IPS-20b (cell line): Measurements from ENCODE around the gene KCND1.

Source experiments
- H3K27ac ChIP-seq: one replicate; pipeline ENCODE4 v1.5.1; 2013; ENCODE audit warnings: low read length
- H3K27me3 ChIP-seq: 2 replicates; pipeline ENCODE4 v1.6.1; 2013; ENCODE audit warnings: mild to moderate bottlenecking, low read length, inconsistent platforms; ENCODE audit not compliant: insufficient read depth
- H3K36me3 ChIP-seq: 2 replicates; pipeline ENCODE4 v1.6.1; 2013; ENCODE audit warnings: low read depth, mild to moderate bottlenecking, inconsistent platforms, low read length, moderate library complexity; ENCODE audit not compliant: insufficient read depth
- H3K4me1 ChIP-seq: 2 replicates; pipeline ENCODE4 v1.6.1; 2013; ENCODE audit warnings: mild to moderate bottlenecking, control low read depth, inconsistent platforms, low read length, moderate library complexity; ENCODE audit not compliant: insufficient read depth
- H3K4me3 ChIP-seq: 2 replicates; pipeline ENCODE4 v1.5.1; 2013; ENCODE audit warnings: mild to moderate bottlenecking, low read length, inconsistent platforms
- H3K9ac ChIP-seq: 2 replicates; pipeline ENCODE4 v1.6.1; 2013; ENCODE audit warnings: low read depth, mild to moderate bottlenecking, inconsistent platforms, low read length, moderate library complexity
- H3K9me3 ChIP-seq: 2 replicates; pipeline ENCODE4 v1.6.1; 2013; ENCODE audit warnings: mild to moderate bottlenecking, low read depth, low read length, inconsistent platforms; ENCODE audit not compliant: insufficient read depth

KCND1 gene

DNA sequence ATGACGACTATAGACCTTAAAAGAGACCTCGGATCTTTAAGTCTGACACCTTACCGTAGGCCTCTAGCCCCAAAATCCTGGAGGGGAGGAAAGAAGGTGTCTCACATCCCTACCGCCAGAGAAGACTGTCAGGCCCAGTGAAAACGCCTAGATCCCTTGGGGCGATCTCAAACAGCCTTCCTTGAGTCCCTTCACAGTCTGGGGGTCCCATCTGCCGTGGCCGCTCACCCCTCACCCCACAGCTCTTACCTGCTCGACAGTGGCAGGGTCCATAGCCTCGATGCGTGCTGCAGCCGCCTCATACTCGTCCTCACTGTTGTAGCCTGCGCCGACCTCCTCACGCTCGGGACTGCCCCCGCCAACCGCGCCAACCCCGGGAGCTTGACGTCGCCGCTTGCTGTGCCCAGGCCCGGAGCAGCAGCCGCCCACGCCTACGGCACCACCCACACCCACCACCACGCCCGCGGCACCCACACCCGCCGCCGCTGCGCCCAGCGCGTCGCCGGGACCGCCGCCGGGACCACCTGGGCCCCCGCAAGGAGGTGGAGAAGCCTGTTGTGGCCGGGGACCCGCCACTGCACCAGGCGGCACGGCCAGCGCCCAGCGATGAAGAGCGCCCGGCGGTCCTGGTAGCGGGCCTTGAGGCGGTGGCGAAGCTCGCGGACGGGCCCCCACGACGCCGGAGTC, 14.8 kb downstream of the KCND1 start:
- H3K4me3 ChIP-seq = peak overlapping the region; percentile 81
- H3K9ac ChIP-seq = peak overlapping the region; percentile 85
- no peak overlapping the region for H3K27ac ChIP-seq
- peaks cover 17% of the 10 kb centered on the region for H3K36me3 ChIP-seq
- H3K27me3 ChIP-seq = no peaks in the 10 kb centered on the region
- peaks cover 7% of the 10 kb centered on the region; the same call in 1 of the 2 replicates for H3K4me1 ChIP-seq
- no peaks in the 10 kb centered on the region for H3K9me3 ChIP-seq

DNA sequence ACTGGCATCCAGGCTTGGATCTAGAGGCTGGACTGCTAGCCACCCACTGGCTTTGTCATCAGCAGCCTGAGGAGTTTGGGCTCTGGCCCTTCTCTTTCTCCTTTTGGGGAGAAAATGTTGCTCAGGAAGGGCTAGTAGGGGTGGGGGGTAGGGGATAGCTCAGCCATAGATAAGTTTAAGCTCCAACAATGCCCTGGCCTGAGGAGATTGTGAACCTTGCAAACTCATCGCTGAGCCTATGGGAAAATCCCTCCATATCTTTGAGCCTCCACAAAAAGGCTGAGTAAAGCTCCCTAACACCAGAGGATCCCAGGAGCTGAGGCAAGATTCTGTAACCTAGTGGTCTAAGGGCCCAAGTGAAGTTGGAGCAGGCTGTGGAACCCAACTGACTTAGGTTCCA, 23.1 kb downstream of the KCND1 start:
- no peaks in the 10 kb centered on the region for H3K9me3 ChIP-seq
- H3K4me1 ChIP-seq = no peaks in the 10 kb centered on the region
- H3K4me3 ChIP-seq = no peak overlapping the region
- peaks cover 5% of the 10 kb centered on the region; the same call in 1 of the 2 replicates for H3K36me3 ChIP-seq
- H3K9ac ChIP-seq = no peak overlapping the region
- no peak overlapping the region for H3K27ac ChIP-seq
- no peaks in the 10 kb centered on the region for H3K27me3 ChIP-seq

DNA sequence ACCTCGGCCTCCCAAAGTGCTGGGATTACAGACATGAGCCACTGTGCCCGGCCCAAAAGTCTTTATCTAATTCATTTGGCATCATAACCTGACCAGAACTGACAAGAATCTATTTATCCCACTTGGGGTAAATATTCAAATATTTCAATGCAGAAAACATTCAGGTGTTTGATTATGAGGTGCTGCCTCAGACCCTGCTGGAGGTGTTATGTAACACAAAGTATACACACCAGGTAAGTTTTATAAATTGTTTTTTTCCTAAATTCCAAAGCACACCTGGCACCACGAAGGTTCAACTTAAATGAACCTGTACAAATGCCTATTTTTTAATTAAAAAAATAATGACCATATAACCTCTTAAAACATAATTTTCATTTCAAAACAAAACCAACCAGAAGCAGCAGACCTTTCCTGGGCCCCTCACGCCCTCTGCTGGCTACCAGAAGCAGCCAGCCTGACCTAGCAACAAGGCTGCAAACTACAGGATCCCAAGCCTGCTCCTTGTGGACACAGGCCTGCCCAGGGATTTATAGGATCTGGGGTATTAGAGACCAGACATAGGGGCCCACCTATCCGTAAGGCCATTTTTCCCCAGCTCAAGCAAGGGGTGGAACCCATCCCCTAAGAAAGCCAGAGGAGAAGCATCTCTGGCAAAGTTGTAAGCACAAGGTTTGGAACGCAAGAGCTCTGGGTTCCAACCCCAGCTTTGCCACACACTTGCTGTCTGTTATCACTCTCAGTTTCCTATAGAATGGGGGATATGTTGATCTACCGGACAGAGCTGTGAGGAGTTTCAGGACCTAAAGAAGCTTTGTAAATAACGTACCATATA, 25.9 kb downstream of the KCND1 start:
- no peak overlapping the region for H3K4me3 ChIP-seq
- peaks cover 14% of the 10 kb centered on the region; the same call in 1 of the 2 replicates for H3K36me3 ChIP-seq
- H3K4me1 ChIP-seq = no peaks in the 10 kb centered on the region
- H3K27me3 ChIP-seq = no peaks in the 10 kb centered on the region
- H3K27ac ChIP-seq = no peak overlapping the region
- no peak overlapping the region for H3K9ac ChIP-seq
- no peaks in the 10 kb centered on the region for H3K9me3 ChIP-seq

DNA sequence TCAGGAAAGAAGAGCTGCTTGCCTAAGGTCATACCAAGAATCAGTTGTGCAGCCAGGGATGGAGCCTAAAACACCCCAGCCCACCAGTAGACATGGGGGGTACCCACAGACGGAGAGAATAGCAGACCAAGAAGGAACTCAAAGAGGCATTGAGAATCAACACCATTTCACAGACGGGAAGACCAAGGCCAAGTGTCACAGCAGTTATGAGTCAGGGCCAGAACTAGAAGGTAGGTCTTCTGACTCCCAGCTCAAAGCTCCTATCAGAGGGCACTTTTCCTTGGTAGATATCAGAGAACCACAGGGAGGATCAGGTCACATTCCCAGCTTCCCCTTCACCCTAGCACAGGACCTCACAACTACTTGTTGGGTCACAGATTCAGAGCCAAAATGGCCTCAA, 28.7 kb downstream of the KCND1 start:
- Histone ChIP-seq H3K27ac (no peak overlapping the region), H3K36me3 (peaks cover 27% of the 10 kb centered on the region; the same call in 1 of the 2 replicates), H3K27me3 (no peaks in the 10 kb centered on the region), H3K4me1 (peaks cover 2% of the 10 kb centered on the region; the same call in 1 of the 2 replicates), H3K4me3 (no peak overlapping the region), H3K9ac (no peak overlapping the region), H3K9me3 (no peaks in the 10 kb centered on the region)

DNA sequence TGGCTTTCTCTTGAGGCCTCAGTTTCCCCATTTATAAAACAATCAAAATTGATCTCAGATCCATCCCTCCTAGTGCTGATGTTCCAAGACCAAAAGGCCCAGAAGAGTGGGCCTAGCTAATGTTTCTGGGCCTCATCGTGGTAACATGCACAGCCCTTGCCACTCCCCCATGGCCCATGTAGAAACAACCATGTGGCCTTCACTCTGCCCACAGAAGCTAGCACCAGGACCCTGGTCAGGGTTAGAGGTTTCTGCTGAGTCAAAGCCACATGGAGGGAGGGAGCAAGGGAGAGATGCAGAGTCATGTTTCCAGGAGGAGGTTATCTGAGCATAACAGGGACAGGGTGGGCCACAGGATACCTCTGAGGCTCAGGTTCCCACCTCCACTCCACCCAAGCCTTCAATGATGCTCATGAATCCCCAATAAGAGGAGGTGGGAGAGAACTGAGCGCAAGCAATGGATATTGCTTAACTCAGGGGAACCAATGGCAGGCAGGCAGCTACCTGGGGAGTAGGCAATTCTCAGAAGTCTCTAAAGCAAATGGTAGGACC, 31.2 kb downstream of the KCND1 start:
- no peak overlapping the region for H3K4me3 ChIP-seq
- no peak overlapping the region for H3K9ac ChIP-seq
- peaks cover 31% of the 10 kb centered on the region; the same call in 1 of the 2 replicates for H3K36me3 ChIP-seq
- H3K4me1 ChIP-seq = peaks cover 11% of the 10 kb centered on the region
- no peaks in the 10 kb centered on the region for H3K27me3 ChIP-seq
- no peak overlapping the region for H3K27ac ChIP-seq
- no peaks in the 10 kb centered on the region for H3K9me3 ChIP-seq

DNA sequence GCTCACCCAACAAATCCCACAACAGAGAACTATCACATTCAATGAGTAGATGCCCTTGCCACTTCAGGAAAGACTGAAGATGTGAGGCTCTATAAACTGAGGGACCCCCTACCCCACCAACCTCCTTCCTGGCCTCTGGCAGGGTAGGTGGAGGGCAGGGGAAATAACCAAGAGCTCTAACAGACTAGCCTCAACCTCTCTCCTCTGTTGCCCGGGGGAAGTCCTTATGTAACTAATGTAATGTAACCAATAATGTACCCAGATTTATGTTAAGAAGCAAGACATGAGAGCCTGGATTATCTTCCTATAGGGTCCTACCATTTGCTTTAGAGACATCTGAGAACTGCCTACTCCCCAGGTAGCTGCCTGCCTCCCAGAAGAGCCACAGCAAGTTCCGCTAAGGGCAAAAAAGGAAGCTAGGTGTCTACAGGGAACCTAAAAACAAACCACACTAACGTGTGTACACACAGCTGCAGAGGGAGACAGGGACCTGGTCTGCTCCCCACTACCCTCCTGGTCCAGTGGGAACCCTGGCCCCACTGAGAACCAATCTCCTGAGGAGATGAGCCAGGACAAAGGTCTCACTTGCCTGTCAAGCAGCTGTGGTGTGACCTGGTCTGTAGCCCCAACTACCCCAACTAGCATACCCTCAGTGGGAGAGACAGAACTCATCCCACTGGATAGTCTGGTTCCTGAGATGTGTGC, 32.0 kb downstream of the KCND1 start:
- Histone ChIP-seq H3K27me3 (no peaks in the 10 kb centered on the region), H3K36me3 (peaks cover 38% of the 10 kb centered on the region), H3K9me3 (no peaks in the 10 kb centered on the region), H3K4me3 (no peak overlapping the region), H3K9ac (no peak overlapping the region), H3K27ac (no peak overlapping the region), H3K4me1 (peaks cover 11% of the 10 kb centered on the region)

DNA sequence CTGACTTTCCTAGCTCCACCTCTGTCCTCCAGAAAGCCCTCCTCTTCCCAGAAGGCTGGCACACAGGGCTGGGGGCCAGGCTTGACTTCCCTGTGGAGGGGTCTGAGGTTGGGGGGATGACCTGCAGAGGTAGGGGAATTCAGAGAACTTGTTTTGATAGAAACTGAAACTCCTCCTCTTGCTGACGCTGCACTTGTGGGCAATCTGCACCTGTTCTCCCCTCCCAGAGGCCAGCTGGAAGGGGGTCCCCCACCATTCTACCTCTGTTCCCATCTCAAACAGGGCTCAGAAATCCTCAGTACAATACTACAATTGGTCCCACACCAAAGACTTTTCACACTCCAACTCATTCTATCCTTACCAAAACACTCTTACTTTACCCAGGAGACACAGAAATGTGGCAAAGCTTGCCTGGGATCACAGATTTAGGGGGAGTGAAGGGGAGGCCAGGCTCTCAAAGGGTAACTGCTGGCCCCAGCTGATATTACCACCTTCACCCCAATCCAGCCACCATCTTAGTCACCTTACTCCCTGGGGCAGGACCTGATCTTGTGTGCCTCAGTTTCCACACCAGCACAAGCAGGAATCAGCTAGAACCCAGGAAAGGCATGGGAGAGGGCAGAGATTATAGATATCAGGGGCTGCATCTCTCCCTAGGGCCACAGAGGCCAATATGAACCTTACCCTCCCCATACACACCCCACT, 32.8 kb downstream of the KCND1 start:
- Histone ChIP-seq H3K36me3 (peaks cover 44% of the 10 kb centered on the region), H3K9me3 (no peaks in the 10 kb centered on the region), H3K9ac (no peak overlapping the region), H3K4me1 (peaks cover 11% of the 10 kb centered on the region), H3K4me3 (no peak overlapping the region), H3K27ac (no peak overlapping the region), H3K27me3 (no peaks in the 10 kb centered on the region)

DNA sequence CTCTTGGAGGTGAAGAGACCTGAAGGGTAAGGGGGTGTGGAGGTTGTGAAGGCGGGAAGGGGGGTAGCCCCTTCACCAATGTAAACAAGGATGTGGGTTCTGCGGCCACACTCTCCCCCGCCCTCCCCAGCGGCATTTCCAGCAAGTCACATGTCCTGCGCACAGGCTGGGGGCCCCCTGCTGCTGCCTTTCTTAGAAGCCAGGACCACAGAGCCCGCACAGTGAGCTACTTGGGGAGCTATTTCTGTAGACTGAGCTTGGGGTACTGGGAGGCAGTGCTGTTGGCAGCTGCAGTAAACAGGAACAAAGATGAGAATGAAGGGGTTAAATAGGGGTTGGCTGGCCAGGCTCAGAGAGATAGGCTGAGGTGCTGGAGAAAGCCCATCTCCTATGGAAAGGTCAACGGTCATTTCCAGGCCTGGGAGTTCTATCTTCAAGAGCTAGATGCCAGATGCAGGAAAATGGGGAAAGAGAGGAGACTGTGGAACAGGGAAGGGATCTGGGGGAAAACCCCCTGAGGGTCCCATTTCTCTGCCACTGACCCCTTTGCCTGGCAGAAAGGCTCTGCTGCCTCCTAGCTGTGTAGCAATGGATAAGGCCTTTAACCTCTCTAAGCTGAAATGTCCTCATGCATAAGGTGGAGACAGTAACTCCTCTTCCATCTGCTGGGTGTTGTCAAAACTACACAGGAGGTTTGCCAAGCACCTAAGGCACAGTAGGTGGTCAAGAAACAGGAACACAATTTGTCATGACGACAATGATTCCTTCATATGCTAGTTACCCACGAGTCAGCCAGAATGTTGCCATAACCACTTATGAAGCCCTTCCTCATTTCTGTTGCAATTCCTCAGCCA, 34.4 kb downstream of the KCND1 start:
- peak overlapping the region; percentile 15; the same call in 1 of the 2 replicates for H3K4me3 ChIP-seq
- H3K36me3 ChIP-seq = peaks cover 43% of the 10 kb centered on the region
- H3K9ac ChIP-seq = peak overlapping the region; percentile 64; the same call in 1 of the 2 replicates
- H3K4me1 ChIP-seq = peaks cover 11% of the 10 kb centered on the region
- no peaks in the 10 kb centered on the region for H3K27me3 ChIP-seq
- H3K27ac ChIP-seq = peak overlapping the region; percentile 81
- no peaks in the 10 kb centered on the region for H3K9me3 ChIP-seq

DNA sequence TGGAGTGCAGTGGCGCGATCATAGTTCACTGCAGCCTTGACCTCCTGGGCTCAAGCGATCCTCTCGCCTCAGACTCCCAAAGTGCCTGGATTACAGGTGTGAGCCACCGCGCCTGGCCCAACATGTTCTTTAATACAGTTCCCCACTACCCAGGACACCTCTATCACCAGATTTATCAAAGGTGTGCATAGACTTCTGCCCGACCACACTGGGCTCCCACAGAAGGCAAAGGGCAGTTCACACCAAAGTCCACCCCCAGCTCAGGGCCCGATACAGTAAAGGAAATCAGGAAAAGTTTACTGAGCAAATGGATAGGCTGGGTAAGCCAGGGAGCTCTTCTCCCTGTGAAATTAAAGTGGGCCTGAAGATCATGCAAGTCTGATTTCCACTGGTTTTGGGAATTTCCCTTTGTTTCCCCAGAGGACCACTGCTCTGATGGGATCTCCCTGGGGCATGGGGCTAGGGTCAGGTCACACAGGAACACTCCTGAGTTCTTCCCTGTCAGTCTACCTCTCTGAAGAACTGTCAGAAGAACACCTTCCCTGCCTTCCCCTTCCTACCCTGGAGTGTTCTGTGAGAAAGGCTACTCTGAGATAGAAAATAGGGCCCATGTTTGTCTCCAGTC, 35.1 kb downstream of the KCND1 start:
- Histone ChIP-seq H3K36me3 (peaks cover 43% of the 10 kb centered on the region), H3K27me3 (no peaks in the 10 kb centered on the region), H3K9me3 (no peaks in the 10 kb centered on the region), H3K27ac (peak overlapping the region; percentile 81), H3K4me3 (no peak overlapping the region), H3K4me1 (peaks cover 11% of the 10 kb centered on the region), H3K9ac (peak overlapping the region; percentile 53; the same call in 1 of the 2 replicates)

DNA sequence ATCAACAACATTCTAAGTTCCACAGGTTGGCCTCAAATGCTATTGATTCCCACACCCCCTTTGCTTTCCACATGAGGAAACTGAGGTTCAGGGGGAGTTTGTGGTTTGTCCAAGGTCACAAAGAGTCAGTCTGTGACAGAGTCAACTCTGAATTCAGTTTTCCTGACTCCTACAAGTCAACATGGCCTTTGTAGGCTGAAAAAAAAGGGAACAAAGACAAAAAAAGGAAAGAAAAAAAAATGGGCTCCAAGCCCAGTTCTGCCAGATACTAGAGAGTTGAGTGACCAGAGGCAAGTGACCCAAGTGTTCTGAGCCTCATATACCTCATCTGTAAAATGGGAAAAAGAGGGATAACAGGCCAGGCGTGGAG, 36.4 kb downstream of the KCND1 start:
- Histone ChIP-seq H3K9ac (no peak overlapping the region), H3K36me3 (peaks cover 49% of the 10 kb centered on the region), H3K4me1 (peaks cover 11% of the 10 kb centered on the region), H3K4me3 (no peak overlapping the region), H3K9me3 (no peaks in the 10 kb centered on the region), H3K27ac (no peak overlapping the region), H3K27me3 (no peaks in the 10 kb centered on the region)
